NCI-H2227 (cell line): Measurements from ENCODE around the gene CXCL6.

ENCODE experiments used
- DNase-seq: peaks from one replicate; lab custom pipeline; 2025; ENCODE audit not compliant: unreplicated experiment; lab: John Stamatoyannopoulos, UW

CXCL6 gene

DNA sequence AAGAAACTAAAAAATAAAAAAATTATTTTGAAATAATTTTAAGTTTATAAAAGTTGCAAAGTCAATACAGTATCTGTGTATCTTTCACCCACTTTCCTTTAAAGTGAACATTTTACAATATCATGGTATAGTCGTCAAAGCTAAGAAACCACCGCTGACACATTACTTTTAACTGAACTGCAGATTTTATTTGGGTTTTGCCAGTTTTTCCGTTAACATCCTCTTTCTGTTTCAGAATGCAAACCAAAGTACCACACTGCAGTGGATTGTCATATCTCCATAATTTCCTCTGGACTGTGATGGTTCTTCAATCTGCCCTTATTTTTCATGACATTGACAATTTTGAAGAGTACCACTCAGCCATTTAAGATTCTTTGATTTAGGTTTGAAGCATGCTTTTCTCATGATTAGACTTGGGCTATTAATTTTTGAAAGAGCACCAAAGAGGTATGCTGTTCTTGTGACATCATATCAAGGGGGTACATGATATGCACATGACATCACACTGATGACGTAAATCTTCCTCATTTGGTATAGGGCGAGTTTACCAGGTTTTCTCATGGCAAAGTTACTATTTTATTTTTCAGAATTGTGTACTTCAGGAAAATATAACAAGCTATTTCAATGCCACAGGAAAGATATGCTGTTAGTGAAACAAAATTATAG, 29.1 kb downstream of the CXCL6 start:
- DNase-seq: no peak

DNA sequence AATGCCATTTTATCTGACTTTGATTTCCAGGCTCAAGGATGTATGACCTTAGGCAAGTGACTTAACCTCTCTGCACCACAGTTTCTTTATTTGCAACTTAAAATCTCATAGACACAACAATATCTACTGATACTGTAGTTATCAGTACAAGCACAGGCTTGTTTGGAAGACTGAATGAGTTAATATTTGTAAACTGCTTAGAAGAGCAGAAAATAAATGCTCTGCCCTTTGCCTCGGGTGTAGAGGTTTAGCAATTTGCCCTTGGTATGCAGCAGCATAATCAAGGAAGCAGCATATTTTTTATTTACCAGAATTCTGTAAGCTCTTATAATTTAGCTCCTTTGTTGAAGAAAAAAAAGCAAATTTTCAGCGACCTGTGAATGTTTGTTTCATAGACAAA, 29.8 kb downstream of the CXCL6 start:
- DNase-seq: no peak

DNA sequence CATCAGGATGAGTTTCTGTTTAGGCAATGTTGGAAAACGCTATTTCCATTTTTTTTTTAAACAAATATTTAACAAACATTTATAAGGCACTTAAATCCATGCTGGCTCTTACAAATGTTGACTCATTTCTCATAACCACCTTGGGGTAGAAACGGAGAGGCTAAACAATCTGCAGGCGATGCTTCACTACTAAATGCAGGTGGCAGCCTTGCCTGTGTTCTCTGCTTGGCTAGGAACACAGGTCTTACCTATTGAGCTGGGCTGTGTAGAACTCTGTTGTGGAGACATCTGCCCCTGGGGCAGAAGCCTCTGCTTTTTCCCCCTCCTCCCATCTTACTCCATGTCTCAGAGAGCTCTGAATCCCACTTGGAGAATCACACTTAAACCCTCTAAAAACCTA, 31.3 kb downstream of the CXCL6 start:
- DNase-seq: no peak

DNA sequence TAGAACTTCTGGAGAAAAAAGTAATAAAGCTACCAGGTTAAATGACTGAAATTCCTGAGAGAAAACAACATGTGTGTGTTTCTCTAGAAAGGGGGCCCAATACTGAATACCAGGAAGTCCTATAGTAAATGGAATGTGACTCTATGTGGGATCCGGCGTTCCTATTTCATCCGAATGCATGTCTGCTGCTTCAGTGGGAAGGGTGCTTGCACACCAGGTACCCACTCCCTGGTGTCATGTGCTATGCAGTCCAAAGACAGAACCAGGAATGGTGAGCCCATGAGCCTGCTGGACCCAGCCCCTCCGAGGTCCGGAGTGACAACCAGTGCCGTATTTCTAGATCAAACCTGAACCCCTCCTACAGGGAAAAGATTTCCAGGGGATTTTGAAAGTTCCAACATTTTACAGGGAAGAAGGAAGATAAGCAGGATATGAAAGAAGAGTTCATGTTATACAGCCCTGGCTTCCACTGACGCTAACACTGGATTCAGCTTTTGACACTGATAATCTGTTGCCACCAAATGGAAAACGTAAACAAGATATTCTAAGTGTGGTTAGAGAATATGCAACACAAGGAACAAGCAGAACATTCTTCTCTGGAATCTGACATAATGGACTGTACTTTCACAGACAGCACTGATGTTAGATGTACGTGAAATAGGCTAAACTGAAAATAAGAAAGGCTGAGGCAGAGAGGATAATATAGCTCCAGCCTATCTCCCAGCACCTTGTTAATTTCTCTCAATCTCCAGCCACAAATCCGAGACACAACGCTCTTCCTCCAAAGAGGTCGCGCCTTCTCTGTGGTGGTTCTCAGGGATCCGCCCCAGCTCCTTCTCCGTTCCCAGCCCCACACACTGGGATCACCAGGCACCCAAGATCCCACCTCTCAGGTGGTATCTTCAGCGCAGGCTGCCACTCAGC, 32.0 kb downstream of the CXCL6 start:
- no peak for DNase-seq

DNA sequence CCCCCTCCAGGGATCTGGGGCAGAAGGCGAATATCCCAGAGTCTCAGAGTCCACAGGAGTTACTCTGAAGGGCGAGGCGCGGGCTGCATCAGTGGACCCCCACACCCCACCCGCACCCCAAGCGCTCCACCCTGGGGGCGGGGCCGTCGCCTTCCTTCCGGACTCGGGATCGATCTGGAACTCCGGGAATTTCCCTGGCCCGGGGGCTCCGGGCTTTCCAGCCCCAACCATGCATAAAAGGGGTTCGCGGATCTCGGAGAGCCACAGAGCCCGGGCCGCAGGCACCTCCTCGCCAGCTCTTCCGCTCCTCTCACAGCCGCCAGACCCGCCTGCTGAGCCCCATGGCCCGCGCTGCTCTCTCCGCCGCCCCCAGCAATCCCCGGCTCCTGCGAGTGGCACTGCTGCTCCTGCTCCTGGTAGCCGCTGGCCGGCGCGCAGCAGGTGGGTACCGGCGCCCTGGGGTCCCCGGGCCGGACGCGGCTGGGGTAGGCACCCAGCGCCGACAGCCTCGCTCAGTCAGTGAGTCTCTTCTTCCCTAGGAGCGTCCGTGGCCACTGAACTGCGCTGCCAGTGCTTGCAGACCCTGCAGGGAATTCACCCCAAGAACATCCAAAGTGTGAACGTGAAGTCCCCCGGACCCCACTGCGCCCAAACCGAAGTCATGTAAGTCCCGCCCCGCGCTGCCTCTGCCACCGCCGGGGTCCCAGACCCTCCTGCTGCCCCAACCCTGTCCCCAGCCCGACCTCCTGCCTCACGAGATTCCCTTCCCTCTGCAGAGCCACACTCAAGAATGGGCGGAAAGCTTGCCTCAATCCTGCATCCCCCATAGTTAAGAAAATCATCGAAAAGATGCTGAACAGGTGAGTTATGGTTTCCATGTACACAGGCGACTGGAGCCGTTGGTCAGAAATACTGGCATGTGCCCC, 32.9 kb downstream of the CXCL6 start, which contains the start of gene CXCL1:
CXCL1 (plus strand) TSS at position 264 of the 926 bp plus-strand sequence; CDS start at position 342, 78 bp downstream.
- DNase-seq: no peak

DNA sequence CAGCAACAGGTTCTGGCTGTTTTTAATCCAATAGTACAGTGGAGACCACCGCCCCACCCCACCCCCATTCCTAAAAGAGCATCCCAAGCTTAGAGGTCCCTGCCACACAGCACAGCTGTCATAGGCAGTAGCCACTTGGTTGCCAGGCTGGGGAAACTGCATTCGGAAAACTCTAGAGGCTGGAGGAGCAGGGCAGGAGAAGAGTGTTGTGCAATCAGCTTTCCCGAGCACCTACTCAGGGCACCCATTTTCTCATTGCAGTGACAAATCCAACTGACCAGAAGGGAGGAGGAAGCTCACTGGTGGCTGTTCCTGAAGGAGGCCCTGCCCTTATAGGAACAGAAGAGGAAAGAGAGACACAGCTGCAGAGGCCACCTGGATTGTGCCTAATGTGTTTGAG, 33.8 kb downstream of the CXCL6 start:
- DNase-seq: no peak

DNA sequence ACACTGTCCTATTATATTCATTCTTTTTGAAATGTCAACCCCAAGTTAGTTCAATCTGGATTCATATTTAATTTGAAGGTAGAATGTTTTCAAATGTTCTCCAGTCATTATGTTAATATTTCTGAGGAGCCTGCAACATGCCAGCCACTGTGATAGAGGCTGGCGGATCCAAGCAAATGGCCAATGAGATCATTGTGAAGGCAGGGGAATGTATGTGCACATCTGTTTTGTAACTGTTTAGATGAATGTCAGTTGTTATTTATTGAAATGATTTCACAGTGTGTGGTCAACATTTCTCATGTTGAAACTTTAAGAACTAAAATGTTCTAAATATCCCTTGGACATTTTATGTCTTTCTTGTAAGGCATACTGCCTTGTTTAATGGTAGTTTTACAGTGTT, 34.3 kb downstream of the CXCL6 start:
- no peak for DNase-seq

DNA sequence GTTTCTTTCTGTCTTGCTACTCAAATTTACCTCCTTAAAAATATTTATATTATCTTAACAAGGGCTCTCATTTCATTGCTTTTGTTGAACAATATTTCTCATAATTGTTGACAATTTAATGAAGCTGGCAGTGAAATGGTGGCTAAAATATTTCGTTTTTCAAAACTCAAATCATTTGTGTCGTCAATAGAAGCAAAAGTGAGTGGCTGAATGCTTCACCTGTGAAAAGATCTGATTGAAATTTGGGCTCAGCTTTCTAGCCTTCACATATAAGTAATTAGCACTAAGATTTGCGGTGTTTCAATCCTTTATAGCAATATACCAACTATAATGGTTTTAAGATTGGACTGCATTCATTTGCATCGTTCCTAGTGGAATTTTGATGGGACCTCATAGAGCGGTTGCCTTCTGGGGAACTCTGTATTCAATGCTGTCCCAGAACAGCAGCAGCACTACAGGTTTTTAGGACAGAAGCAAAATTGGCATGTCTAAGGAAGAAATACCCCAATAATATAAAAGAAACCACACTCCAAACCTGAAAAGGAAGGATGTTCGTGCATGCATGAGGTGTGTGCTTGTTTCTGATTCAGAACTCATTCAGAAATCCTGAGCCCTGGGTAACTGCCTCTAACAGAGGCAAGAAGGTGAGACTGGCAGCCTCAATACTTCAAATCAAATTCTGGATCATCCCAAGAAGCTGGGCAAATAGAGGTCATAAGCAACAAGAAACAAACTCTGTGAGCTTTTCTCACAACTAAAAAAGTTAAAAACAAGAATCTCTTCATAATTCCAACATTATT, 35.2 kb downstream of the CXCL6 start:
- DNase-seq: no peak

DNA sequence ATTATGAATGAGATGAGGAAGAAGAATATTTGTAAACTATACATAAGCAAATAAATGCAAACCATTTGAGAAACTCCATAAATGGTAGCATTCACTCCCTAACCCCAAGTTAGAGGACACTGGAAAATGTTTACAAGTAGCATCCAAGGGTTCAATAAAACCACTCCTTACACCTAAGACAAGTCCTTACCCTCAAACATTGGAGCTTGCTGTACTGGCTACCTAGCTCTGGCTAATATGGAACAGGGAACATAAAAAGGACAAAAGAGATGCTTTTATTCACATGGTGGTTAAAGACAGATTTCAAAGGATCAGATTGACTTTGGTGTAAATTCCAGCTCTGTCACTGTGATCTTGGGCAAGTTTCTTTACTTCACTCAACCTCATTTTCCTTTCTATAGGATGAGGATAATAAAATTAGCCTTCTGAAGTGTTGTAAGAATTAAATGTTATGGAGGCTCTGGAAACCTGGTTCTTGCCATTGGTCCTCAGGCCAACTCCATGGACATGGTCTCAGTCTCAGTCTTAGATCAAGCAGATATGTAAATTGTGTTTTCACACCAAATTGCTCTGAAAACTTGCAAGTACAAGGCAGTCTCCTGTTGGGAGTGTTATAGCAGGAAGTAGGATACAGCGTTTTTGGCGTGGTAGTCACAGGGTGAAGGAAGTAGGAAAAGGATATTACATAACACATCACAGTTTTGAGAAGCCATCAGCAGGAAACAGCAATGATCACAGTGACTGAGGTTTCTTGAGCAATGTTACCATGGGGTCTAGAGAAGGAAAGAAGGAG, 36.0 kb downstream of the CXCL6 start:
- DNase-seq: no peak

DNA sequence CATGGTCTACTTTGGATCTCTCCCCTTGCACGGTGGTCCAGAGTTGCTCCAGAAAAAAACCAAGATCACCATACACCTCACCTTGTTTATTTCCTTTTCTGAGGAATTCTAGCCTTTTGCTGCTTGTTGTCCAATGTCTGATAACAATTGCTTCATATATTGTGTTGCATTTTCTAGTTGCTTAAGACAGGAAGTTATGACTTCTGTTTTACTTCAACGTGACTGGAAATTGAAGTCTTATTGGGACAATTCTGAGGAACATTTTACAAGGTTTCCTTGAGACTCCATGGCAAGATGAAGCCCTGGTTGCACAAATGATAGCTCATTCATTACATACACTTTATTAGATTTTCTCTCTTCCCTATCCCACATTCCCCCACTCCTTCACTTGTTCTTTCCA, 37.9 kb downstream of the CXCL6 start:
- no peak for DNase-seq

DNA sequence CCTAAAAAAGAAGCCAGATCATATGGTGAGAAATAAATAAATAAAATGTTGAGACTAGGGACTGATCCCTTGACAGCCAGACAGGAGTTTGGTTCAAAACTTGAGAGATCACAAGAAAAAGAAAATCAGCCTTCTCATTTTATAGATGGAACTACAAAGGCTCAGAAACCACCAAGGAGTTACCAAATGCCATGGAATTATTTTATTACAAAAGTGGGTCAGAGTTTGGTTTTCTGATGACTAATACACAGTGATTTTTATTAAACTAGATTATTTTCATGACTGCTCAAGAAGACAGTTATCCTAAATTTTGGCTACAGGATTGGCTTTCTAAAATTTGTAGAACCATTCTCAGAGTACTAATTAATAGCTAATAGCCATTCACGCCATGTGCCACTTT, 38.9 kb downstream of the CXCL6 start:
- DNase-seq: no peak

DNA sequence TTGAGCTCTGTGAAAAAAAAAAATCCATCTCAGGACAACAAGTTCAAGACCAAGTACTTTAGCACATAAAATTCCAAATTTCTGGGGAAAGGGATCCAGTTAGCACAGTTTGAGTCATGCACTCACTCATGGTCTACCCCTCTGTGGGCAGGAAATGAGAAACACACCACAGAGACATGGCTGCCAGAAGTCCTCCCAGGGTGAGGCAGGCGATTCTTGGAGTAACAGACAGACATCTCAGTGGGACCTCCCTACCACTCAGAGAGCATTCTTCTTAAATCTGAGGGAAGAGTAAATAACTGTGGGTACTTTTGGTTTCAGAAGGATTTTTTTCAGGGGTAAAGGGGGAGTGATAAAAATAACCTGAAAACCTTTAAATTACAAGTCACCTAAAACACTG, 46.8 kb downstream of the CXCL6 start:
- no peak for DNase-seq

DNA sequence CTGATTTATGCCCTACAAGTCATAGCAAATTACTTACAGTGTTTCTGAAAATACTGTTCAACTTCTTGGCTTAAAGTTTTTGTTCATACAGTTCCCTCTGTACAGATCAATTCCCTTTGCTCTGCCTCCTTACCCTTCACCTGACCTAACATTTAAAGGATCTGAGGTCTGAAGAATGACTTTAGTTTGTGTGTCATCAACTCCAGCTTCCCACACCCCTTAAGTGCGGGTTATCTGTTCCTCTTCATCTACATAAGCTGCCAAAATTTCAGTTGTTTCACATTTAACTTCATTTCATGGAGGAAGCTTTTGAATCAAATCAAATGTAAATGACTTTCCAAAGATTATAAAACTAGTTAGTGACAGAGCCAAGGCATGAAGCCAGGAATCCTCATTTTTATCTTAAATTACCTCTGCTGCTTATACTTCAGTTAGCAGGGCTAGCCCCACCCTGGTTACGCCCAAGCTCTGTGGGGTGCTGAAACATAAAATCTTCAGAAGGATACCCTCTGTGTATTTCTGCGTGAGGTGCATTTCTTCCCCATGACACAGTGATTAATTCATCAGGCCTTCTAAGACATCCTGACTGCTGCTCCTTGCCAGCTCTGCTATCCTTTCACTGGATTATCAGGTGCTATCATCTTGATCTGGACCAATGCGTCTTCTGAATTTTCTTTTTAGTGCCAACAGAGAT, 49.2 kb downstream of the CXCL6 start:
- no peak for DNase-seq
